ENCODE data around the gene MAPK11.

Gene MAPK11

GRCh38 chr22:50232481-50233151 lies 37.6 kb downstream of the MAPK11 start:
- Histone ChIP-seq H3K36me3 (peaks cover 11 to 69% (median 36%) of the 10 kb centered on the region in 11 experiments; a peak in 20 of 22 replicates), H4K20me1 (peaks cover 63 to 98% (median 81%) of the 10 kb centered on the region in 11 experiments), H3K4me1 (peaks cover 20 to 86% (median 73%) of the 10 kb centered on the region in 10 experiments), H3K27ac (no peak overlapping the region), H3K9me3 (replicated peaks in 1 of 11) (peaks cover 0 to 9% (median 0%) of the 10 kb centered on the region in 11 experiments; a peak in 2 of 22 replicates), H3K4me2 (peak overlapping the region in 4 of 11 experiments; percentile 28 to 98 (median 74); a peak in 8 of 22 replicates), H3K4me3 (no peak overlapping the region), H3K27me3 (peaks cover 0 to 14% (median 0%) of the 10 kb centered on the region in 11 experiments; a peak in 6 of 22 replicates), H3K9ac (peak overlapping the region in 3 of 11 experiments; percentile 6 to 29 (median 10); a peak in 1 of 22 replicates)
- TF ChIP-seq Cebpa-rat (IDR thresholded peaks at IDR 0.05): no peak

GRCh38 chr22:50229370-50229769 lies 40.8 kb downstream of the MAPK11 start:
- peaks cover 22 to 74% (median 44%) of the 10 kb centered on the region in 11 experiments for H3K36me3 ChIP-seq
- no peak for TF ChIP-seq Cebpa-rat (IDR thresholded peaks at IDR 0.05)
- no peak overlapping the region for H3K27ac ChIP-seq
- peaks cover 0 to 2% (median 0%) of the 10 kb centered on the region in 11 experiments; a peak in 2 of 22 replicates for H3K9me3 ChIP-seq (replicated peaks in 1 of 11)
- H3K4me2 ChIP-seq: peak overlapping the region in 8 of 11 experiments; percentile 89 to 99 (median 95); a peak in 15 of 22 replicates
- peaks cover 0 to 24% (median 0%) of the 10 kb centered on the region in 11 experiments; a peak in 6 of 22 replicates for H3K27me3 ChIP-seq
- H3K4me1 ChIP-seq: peaks cover 14 to 85% (median 67%) of the 10 kb centered on the region in 10 experiments
- peak overlapping the region in 2 of 11 experiments; percentile 33 to 59; a peak in 1 of 22 replicates for H3K9ac ChIP-seq
- H3K4me3 ChIP-seq: no peak overlapping the region
- peaks cover 47 to 95% (median 75%) of the 10 kb centered on the region in 11 experiments for H4K20me1 ChIP-seq

- H3K9me3 ChIP-seq (replicated peaks in 1 of 11): no peaks in the 10 kb centered on the region
- no peak for TF ChIP-seq Cebpa-rat (IDR thresholded peaks at IDR 0.05)
- no peak overlapping the region for H3K4me3 ChIP-seq
- peak overlapping the region in 1 of 11 experiments; percentile 2; a peak in 1 of 22 replicates for H3K27ac ChIP-seq
- H4K20me1 ChIP-seq: peaks cover 37 to 94% (median 68%) of the 10 kb centered on the region in 11 experiments; a peak in 21 of 22 replicates
- peaks cover 26 to 76% (median 49%) of the 10 kb centered on the region in 11 experiments for H3K36me3 ChIP-seq
- H3K4me2 ChIP-seq: peak overlapping the region in 10 of 11 experiments; percentile 33 to 99 (median 92); a peak in 18 of 22 replicates
- H3K4me1 ChIP-seq: peaks cover 14 to 82% (median 67%) of the 10 kb centered on the region in 10 experiments
- H3K9ac ChIP-seq: peak overlapping the region in 4 of 11 experiments; percentile 22 to 59 (median 46); a peak in 2 of 22 replicates
- peaks cover 0 to 24% (median 0%) of the 10 kb centered on the region in 11 experiments; a peak in 6 of 22 replicates for H3K27me3 ChIP-seq
Measured at GRCh38 chr22:50228366-50228765, 41.8 kb downstream of the MAPK11 start.

- TF ChIP-seq Cebpa-rat (IDR thresholded peaks at IDR 0.05): no peak
- peaks cover 14 to 82% (median 71%) of the 10 kb centered on the region in 10 experiments for H3K4me1 ChIP-seq
- peak overlapping the region in 4 of 11 experiments; percentile 1 to 46 (median 24); a peak in 5 of 22 replicates for H3K27ac ChIP-seq
- peaks cover 33 to 94% (median 68%) of the 10 kb centered on the region in 11 experiments; a peak in 21 of 22 replicates for H4K20me1 ChIP-seq
- no peaks in the 10 kb centered on the region for H3K9me3 ChIP-seq (replicated peaks in 1 of 11)
- H3K4me3 ChIP-seq: peak overlapping the region in 2 of 10 experiments; percentile 39 to 47; a peak in 3 of 20 replicates
- H3K27me3 ChIP-seq: peaks cover 0 to 24% (median 0%) of the 10 kb centered on the region in 11 experiments; a peak in 6 of 22 replicates
- peak overlapping the region; percentile 33 to 99 (median 91); a peak in 20 of 22 replicates for H3K4me2 ChIP-seq
- H3K36me3 ChIP-seq: peaks cover 26 to 76% (median 49%) of the 10 kb centered on the region in 11 experiments
- H3K9ac ChIP-seq: peak overlapping the region in 4 of 11 experiments; percentile 49 to 63 (median 59); a peak in 7 of 22 replicates
Measured at GRCh38 chr22:50227579-50228215, 42.5 kb downstream of the MAPK11 start.

- no peak for TF ChIP-seq Cebpa-rat (IDR thresholded peaks at IDR 0.05)
- peak overlapping the region in 7 of 11 experiments; percentile 17 to 63 (median 49); a peak in 11 of 22 replicates for H3K9ac ChIP-seq
- peaks cover 14 to 82% (median 74%) of the 10 kb centered on the region in 10 experiments for H3K4me1 ChIP-seq
- H4K20me1 ChIP-seq: peaks cover 36 to 95% (median 72%) of the 10 kb centered on the region in 11 experiments; a peak in 21 of 22 replicates
- H3K4me3 ChIP-seq: peak overlapping the region in 4 of 10 experiments; percentile 13 to 47 (median 36); a peak in 6 of 20 replicates
- peak overlapping the region in 4 of 11 experiments; percentile 17 to 46 (median 34); a peak in 2 of 22 replicates for H3K27ac ChIP-seq
- H3K27me3 ChIP-seq: peaks cover 0 to 24% (median 0%) of the 10 kb centered on the region in 11 experiments; a peak in 6 of 22 replicates
- peaks cover 35 to 76% (median 53%) of the 10 kb centered on the region in 11 experiments for H3K36me3 ChIP-seq
- no peaks in the 10 kb centered on the region for H3K9me3 ChIP-seq (replicated peaks in 1 of 11)
- peak overlapping the region; percentile 33 to 99 (median 91); a peak in 21 of 22 replicates for H3K4me2 ChIP-seq
Measured at GRCh38 chr22:50226875-50227165, 43.4 kb downstream of the MAPK11 start.

- no peak for TF ChIP-seq Cebpa-rat (IDR thresholded peaks at IDR 0.05)
- Histone ChIP-seq H3K4me2 (peak overlapping the region; percentile 33 to 99 (median 91); a peak in 21 of 22 replicates), H4K20me1 (peaks cover 41 to 95% (median 77%) of the 10 kb centered on the region in 11 experiments; a peak in 21 of 22 replicates), H3K4me3 (peak overlapping the region in 4 of 10 experiments; percentile 13 to 47 (median 36); a peak in 6 of 20 replicates), H3K9me3 (replicated peaks in 1 of 11) (no peaks in the 10 kb centered on the region), H3K9ac (peak overlapping the region in 7 of 11 experiments; percentile 17 to 63 (median 49); a peak in 10 of 22 replicates), H3K36me3 (peaks cover 40 to 76% (median 58%) of the 10 kb centered on the region in 11 experiments), H3K27ac (0 out of 22 replicates have a peak overlapping the region, but pooled peaks of 3 of the 11 experiments have one; percentile 17 to 42 (median 27)), H3K4me1 (peaks cover 14 to 82% (median 74%) of the 10 kb centered on the region in 10 experiments), H3K27me3 (peaks cover 0 to 24% (median 0%) of the 10 kb centered on the region in 11 experiments; a peak in 6 of 22 replicates)
Measured at GRCh38 chr22:50226063-50226874, 43.9 kb downstream of the MAPK11 start.

GRCh38 chr22:50225200-50225969 lies 44.8 kb downstream of the MAPK11 start:
- Histone ChIP-seq H3K4me3 (no peak overlapping the region), H3K4me1 (peaks cover 14 to 82% (median 69%) of the 10 kb centered on the region in 10 experiments), H3K4me2 (peak overlapping the region in 7 of 11 experiments; percentile 9 to 97 (median 51); a peak in 9 of 22 replicates), H3K36me3 (peaks cover 49 to 80% (median 67%) of the 10 kb centered on the region in 11 experiments), H4K20me1 (peaks cover 46 to 95% (median 85%) of the 10 kb centered on the region in 11 experiments; a peak in 21 of 22 replicates), H3K27ac (no peak overlapping the region), H3K9me3 (replicated peaks in 1 of 11) (no peaks in the 10 kb centered on the region), H3K9ac (no peak overlapping the region), H3K27me3 (peaks cover 0 to 24% (median 0%) of the 10 kb centered on the region in 11 experiments; a peak in 6 of 22 replicates)
- TF ChIP-seq Cebpa-rat (IDR thresholded peaks at IDR 0.05): no peak

Data from BLaER1 treated with 17β-estradiol and CSF1 and Interleukin-3, amounts not matched to agents 10 nM and 100 nM (cell line).